GM21381 (cell line): Measurements from ENCODE around the gene NRG4.
"Not testable (repeated sequence)": the region's sequence is repeated elsewhere in the genome, so short reads cannot be mapped to it uniquely, and the experiment has no call there.

Experiments
- ATAC-seq: cut with Tn5 transposase; IDR thresholded peaks from one replicate; pipeline ENCODE4 v1.9.1; 2021; ENCODE audit warnings: mild to moderate bottlenecking, moderate library complexity; ENCODE audit not compliant: unreplicated experiment

The NRG4 gene

GRCh38 chr15:76011627-76012551 is at the start of gene NRG4:
TSS of gene NRG4 (minus strand) at chr15:76012424. CDS start at chr15:76011230, 1,194 bp downstream.
- no peak for ATAC-seq

GRCh38 chr15:76061700-76062099 is 49.5 kb upstream of the NRG4 start:
- no peak for ATAC-seq

- no peak for ATAC-seq
Observed at GRCh38 chr15:76060118-76060989, 48.1 kb upstream of the NRG4 start.

- ATAC-seq, result no peak
Observed at GRCh38 chr15:76059320-76060117, 47.3 kb upstream of the NRG4 start, which contains the start of gene TMEM266. TSS of gene TMEM266 (plus strand) at chr15:76059985. CDS start at chr15:76134264, 74,279 bp downstream.

- no peak for ATAC-seq
Observed at GRCh38 chr15:76058714-76059319, 46.6 kb upstream of the NRG4 start.

- ATAC-seq, result peak; percentile 26
Observed at GRCh38 chr15:76057332-76058000, 45.2 kb upstream of the NRG4 start.

GRCh38 chr15:76056931-76057330 is 44.7 kb upstream of the NRG4 start:
- peak; percentile 54 for ATAC-seq

GRCh38 chr15:76054201-76054600 is 42.0 kb upstream of the NRG4 start:
- ATAC-seq, result not testable (repeated sequence)

GRCh38 chr15:76038512-76038911 is 26.3 kb upstream of the NRG4 start:
- no peak for ATAC-seq

GRCh38 chr15:76035593-76035992 is 23.4 kb upstream of the NRG4 start:
- ATAC-seq, result no peak

GRCh38 chr15:76034111-76034510 is 21.9 kb upstream of the NRG4 start:
- ATAC-seq, result no peak

- no peak for ATAC-seq
Observed at GRCh38 chr15:76033438-76033837, 21.2 kb upstream of the NRG4 start.

- ATAC-seq, result no peak
Observed at GRCh38 chr15:76032046-76032445, 19.8 kb upstream of the NRG4 start.

- no peak for ATAC-seq
Observed at GRCh38 chr15:76024021-76024768, 12.0 kb upstream of the NRG4 start.

- not testable (repeated sequence) for ATAC-seq
Observed at GRCh38 chr15:76013470-76013869, 1.2 kb upstream of the NRG4 start.

GRCh38 chr15:76010613-76011012 is 1.6 kb downstream of the NRG4 start:
- ATAC-seq, result no peak

- no peak for ATAC-seq
Observed at GRCh38 chr15:76006136-76006778, 6.0 kb downstream of the NRG4 start.

- no peak for ATAC-seq
Observed at GRCh38 chr15:76003364-76003763, 8.9 kb downstream of the NRG4 start.

- no peak for ATAC-seq
Observed at GRCh38 chr15:75995611-75996010, 16.6 kb downstream of the NRG4 start.
